COLO829 (cell line): ENCODE measurements around the gene PCDHA7.
"Not testable (repeated sequence)": the region's sequence is repeated elsewhere in the genome, so short reads cannot be mapped to it uniquely, and the experiment has no call there.

Experiments
- DNase-seq: peaks from one replicate; pipeline ENCODE4 v3.0.0; 2012; ENCODE audit warnings: low spot score

PCDHA7 gene

DNA sequence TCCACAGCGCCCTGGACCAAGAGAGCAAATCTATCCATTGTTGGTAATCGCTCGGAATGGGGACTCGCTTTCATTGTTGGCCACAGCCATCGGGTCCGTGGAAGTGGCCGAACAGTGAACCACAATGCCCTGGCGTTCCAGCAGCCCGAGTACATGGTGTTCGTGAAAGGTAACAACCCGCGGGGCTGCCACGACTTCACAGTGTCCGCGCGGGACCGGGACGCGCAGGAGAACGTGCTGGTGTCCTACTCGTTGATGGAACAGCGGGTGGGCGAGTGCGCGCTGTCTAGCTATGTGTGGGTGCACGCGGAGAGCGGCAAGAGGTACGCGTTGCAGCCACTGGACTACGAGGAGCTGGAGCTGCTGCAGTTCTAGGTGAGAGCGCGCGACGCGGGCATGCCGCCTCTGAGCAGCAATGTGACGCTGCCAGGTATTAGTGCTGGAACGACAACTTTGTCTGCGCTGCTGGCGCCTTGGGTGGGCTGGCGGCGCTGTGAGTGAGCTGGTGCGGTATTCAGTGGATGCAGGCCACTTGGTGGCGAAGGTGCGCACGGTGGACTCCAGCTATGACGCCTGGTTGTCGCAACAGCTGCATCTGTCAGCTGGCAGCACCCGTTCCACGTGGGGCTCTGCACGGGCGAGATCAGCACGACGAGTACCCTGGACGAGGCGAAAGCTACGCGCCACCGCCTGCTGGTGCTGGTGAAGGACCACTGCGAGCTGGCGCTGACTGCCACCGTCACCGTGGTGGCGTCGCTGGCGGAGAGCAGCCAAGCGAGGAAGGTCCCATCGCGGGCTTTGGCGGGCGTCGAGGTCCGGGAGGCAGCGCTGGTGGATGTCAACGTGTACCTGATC, 28.6 kb downstream of the PCDHA7 start:
- no peak for DNase-seq

DNA sequence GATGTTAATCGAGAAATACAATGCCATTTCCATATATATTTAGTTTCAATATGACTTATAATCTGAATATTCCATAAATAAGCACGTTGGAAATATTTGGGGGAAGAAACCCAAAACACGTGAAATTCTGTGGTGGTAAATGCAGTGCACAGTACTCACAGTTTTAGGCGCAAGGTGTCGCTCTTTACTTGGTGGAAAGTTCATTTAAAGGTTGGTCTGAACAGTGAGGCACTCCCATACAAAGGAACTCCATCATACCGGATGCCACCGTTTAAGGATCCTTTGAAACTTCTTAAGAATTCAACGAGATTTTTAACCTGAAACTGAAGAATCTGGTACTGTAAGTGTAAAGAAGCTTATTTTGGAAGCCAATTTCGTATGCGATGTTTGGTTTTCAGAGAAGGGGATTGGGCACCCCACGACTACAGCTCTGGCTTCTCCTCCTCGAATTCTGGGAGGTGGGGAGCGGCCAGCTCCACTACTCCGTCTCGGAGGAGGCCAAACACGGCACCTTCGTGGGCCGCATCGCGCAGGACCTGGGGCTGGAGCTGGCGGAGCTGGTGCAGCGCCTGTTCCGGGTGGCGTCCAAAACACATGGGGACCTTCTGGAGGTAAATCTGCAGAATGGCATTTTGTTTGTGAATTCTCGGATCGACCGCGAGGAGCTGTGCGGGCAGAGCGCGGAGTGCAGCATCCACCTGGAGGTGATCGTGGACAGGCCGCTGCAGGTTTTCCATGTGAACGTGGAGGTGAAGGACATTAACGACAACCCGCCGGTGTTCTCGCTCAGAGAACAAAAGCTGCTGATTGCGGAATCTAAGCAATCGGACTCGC, 34.9 kb downstream of the PCDHA7 start, which contains the start of gene PCDHA11:
Gene PCDHA11 (plus strand): TSS at position 237 of the 834 bp plus-strand sequence. CDS start 147 bp downstream, at position 384.
- peak; percentile 19 for DNase-seq

DNA sequence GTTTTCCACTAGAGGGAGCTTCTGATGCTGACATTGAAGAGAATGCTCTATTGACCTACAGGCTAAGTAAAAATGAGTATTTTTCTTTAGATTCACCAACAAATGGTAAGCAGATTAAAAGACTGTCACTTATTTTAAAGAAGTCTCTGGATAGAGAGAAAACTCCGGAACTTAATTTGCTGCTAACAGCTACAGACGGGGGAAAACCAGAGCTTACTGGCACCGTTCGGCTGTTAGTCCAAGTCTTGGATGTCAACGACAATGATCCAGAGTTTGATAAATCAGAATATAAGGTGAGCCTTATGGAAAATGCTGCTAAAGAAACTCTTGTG, 35.5 kb downstream of the PCDHA7 start:
- DNase-seq: no peak

DNA sequence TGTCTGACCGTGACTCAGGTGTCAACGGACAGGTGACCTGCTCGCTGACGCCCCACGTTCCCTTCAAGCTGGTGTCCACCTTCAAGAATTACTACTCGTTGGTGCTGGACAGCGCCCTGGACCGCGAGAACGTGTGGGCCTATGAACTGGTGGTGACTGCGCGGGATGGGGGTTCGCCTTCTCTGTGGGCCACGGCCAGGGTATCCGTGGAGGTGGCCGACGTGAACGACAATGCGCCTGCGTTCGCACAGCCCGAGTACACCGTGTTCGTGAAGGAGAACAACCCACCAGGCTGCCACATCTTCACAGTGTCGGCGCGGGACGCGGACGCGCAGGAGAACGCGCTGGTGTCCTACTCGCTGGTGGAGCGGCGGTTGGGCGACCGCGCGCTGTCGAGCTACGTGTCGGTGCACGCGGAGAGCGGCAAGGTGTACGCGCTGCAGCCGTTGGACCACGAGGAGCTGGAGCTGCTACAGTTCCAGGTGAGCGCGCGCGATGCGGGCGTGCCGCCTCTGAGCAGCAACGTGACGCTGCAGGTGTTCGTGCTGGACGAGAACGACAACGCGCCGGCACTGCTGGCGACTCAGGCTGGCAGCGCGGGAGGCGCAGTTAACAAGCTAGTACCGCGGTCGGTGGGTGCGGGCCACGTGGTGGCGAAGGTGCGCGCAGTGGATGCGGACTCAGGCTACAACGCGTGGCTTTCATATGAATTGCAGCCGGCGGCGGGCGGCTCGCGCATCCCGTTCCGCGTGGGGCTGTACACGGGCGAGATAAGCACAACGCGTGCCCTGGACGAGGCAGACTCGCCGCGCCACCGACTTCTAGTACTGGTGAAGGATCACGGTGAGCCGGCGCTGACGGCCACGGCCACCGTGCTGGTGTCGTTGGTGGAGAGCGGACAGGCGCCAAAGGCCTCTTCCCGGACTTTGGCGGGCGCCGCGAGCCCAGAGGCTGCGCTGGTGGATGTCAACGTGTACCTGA, 36.4 kb downstream of the PCDHA7 start:
- DNase-seq: no peak

DNA sequence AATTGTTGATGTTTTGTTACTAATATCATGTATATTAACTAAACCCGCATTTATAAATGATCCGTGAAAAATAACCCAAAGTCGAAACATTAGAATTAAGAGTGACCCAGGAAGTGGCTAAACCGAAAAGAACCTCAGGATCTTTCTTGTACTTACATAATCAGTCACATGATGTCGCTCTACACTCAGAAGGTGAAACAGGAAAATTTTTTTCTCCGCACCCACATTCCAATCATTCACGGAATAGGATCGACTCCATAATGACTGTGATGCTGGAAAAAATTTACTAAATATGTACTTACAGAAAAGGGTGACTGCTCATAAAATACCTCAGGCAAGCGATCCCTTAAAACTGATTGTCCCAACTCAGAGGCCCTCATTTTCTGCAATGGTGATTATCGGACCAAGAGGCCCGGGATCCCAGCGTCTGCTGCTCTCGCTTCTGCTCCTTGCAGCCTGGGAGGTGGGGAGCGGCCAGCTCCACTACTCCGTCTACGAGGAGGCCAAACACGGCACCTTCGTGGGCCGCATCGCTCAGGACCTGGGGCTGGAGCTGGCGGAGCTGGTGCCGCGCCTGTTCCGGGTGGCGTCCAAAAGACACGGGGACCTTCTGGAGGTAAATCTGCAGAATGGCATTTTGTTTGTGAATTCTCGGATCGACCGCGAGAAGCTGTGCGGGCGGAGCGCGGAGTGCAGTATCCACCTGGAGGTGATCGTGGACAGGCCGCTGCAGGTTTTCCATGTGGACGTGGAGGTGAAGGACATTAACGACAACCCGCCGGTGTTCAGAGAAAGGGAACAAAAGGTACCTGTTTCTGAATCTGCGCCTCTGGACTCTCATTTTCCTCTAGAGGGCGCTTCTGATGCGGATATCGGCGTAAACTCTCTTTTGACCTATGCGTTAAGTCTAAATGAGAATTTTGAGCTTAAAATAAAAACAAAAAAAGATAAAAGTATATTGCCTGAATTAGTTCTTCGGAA, 41.3 kb downstream of the PCDHA7 start, which contains the start of gene PCDHA12:
Gene PCDHA12 (plus strand): TSS at position 224 of the 981 bp plus-strand sequence. CDS start 165 bp downstream, at position 389.
- DNase-seq: no peak

DNA sequence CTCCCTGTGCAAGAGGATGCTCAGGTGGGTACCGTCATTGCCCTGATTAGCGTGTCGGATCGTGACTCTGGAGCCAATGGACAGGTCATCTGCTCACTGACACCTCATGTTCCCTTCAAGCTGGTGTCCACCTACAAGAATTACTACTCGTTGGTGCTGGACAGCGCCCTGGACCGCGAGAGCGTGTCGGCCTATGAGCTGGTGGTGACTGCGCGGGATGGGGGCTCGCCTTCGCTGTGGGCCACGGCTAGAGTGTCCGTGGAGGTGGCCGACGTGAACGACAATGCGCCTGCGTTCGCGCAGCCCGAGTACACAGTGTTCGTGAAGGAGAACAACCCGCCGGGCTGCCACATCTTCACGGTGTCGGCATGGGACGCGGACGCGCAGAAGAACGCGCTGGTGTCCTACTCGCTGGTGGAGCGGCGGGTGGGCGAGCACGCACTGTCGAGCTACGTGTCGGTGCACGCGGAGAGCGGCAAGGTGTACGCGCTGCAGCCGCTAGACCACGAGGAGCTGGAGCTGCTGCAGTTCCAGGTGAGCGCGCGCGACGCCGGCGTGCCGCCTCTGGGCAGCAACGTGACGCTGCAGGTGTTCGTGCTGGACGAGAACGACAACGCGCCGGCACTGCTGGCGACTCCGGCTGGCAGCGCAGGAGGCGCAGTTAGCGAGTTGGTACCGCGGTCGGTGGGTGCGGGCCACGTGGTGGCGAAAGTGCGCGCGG, 42.6 kb downstream of the PCDHA7 start:
- DNase-seq: not testable (repeated sequence)

DNA sequence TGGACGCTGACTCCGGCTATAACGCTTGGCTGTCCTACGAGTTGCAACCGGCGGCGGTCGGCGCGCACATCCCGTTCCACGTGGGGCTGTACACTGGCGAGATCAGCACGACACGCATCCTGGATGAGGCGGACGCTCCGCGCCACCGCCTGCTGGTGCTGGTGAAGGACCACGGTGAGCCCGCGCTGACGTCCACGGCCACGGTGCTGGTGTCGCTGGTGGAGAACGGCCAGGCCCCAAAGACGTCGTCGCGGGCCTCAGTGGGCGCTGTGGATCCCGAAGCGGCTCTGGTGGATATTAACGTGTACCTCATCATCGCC, 43.2 kb downstream of the PCDHA7 start:
- DNase-seq: no peak

DNA sequence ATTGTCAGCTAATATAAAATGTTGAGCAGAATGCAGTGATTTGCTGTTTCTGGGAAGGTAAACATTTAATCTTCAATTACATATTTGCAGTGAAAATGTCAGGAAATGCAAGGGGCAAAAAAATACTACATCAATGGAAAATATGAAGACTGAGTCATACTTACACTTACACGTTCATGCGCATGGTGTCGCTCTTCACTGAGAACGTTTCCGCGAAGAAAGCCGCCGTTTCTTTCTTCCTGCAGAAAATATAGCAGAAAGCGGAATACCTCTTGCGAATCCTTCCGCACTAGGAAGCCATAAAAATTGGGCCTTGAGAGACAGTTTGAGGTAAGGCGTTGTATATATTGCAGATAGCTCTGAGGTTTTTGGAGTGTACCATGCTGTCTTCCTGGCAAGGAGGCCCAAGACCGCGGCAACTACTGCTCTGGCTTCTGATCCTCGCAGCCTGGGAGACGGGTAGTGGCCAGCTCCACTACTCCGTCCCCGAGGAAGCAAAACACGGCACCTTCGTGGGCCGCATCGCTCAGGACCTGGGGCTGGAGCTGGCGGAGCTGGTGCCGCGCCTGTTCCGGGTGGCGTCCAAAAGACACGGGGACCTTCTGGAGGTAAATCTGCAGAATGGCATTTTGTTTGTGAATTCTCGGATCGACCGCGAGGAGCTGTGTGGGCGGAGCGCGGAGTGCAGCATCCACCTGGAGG, 48.0 kb downstream of the PCDHA7 start, which contains the start of gene PCDHA13:
Gene PCDHA13 (plus strand): TSS at position 236 of the 702 bp plus-strand sequence. CDS start 145 bp downstream, at position 381.
- peak; percentile 13 for DNase-seq

DNA sequence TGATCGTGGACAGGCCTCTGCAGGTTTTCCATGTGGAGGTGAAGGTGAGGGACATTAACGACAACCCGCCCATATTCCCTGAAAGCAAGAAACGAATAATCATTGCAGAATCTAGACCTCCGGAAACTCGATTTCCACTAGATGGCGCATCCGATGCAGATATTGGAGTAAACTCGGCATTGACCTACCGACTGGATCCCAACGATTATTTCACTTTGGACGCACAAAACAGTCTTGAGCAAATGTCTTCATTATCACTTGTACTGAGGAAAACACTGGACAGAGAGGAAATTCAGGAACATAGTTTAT, 48.5 kb downstream of the PCDHA7 start:
- peak; percentile 15 for DNase-seq

DNA sequence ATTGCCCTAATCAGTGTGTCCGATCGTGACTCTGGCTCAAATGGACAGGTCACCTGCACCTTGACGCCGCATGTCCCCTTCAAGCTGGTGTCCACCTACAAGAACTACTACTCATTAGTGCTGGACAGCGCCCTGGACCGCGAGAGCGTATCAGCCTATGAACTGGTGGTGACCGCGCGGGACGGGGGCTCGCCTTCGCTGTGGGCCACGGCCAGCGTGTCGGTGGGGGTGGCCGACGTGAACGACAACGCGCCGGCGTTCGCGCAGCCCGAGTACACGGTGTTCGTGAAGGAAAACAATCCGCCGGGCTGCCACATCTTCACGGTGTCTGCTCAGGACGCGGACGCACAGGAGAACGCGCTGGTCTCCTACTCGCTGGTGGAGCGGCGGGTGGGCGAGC, 49.3 kb downstream of the PCDHA7 start:
- no peak for DNase-seq

DNA sequence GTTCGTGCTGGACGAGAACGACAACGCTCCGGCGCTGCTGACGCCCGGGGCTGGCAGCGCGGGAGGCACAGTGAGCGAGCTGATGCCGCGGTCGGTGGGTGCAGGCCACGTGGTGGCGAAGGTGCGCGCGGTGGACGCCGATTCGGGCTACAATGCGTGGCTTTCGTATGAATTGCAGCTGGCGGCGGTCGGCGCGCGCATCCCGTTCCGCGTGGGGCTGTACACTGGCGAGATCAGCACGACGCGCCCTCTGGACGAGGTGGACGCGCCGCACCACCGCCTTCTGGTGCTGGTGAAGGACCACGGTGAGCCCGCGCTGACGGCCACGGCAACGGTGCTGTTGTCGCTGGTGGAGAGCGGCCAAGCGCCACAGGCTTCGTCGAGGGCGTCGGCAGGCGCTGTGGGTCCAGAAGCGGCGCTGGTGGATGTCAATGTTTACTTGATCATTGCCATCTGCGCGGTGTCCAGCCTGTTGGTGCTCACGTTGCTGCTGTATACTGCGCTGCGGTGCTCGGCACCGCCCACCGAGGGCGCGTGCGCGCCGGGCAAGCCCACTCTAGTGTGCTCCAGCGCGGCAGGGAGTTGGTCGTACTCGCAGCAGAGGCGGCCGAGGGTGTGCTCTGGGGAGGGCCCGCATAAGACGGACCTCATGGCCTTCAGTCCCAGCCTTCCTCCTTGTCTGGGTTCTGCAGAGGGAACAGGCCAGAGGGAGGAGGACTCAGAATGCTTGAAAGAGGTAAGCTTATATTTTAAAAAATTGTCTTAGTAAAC, 50.0 kb downstream of the PCDHA7 start:
- no peak for DNase-seq
